Astrocyte of the cerebellum (primary cell): ENCODE data around the gene LRRC8C.

Source experiments
- DNase-seq: peaks from one replicate; pipeline ENCODE4 v3.0.0-alpha.2; 2011; ENCODE audit warnings: low read depth
- H3K4me3 ChIP-seq: 2 replicates; pipeline ENCODE4 v1.5.1; 2011; ENCODE audit warnings: mild to moderate bottlenecking, low read depth, low read length, moderate library complexity
- CTCF ChIP-seq: IDR thresholded peaks from 2 replicates; pipeline ENCODE4 v1.5.1; 2012; ENCODE audit warnings: low read length, low read depth, moderate library complexity, mild to moderate bottlenecking; ENCODE audit errors: missing control alignments
- in situ Hi-C: cut with HindIII; loops from 2 replicates; pipeline ENCODE4 v1.10.0; 2017; ENCODE audit warnings: low sequenced_read_pairs

Gene LRRC8C

GRCh38 chr1:89695847-89696246 is 62.9 kb downstream of the LRRC8C start:
- no peak for DNase-seq
- no peak overlapping the region for H3K4me3 ChIP-seq
- no peak for TF ChIP-seq CTCF
- in situ Hi-C loops, result no loop called here

- H3K4me3 ChIP-seq, result no peak overlapping the region
- in situ Hi-C loops, result no loop called here
- no peak for TF ChIP-seq CTCF
- peak; percentile 56 for DNase-seq
Observed at GRCh38 chr1:89697383-89697782, 64.5 kb downstream of the LRRC8C start.

GRCh38 chr1:89698020-89698560 is 65.2 kb downstream of the LRRC8C start:
- no peak overlapping the region for H3K4me3 ChIP-seq
- DNase-seq, result no peak
- in situ Hi-C loops, result no loop called here
- no peak for TF ChIP-seq CTCF

GRCh38 chr1:89698624-89699023 is 65.7 kb downstream of the LRRC8C start:
- no peak for DNase-seq
- in situ Hi-C loops, result no loop called here
- TF ChIP-seq CTCF, result no peak
- no peak overlapping the region for H3K4me3 ChIP-seq

- DNase-seq, result no peak
- in situ Hi-C loops, result no loop called here
- H3K4me3 ChIP-seq, result no peak overlapping the region
- no peak for TF ChIP-seq CTCF
Observed at GRCh38 chr1:89699451-89699986, 66.6 kb downstream of the LRRC8C start.

- H3K4me3 ChIP-seq, result no peak overlapping the region
- TF ChIP-seq CTCF, result no peak
- no peak for DNase-seq
- in situ Hi-C loops, result no loop called here
Observed at GRCh38 chr1:89701746-89702241, 68.9 kb downstream of the LRRC8C start.
